OCI-LY1 (cell line): ENCODE measurements around the gene PLAGL2.

Source experiments
- H2AFZ ChIP-seq: fragments of 200-600 bp; sonication (generic), shearing (Covaris generic); 2 replicates; pipeline ENCODE4 v1.6.0; 2014; ENCODE audit warnings: antibody characterized with exemption, mild to moderate bottlenecking, low read length
- H3F3A ChIP-seq: fragments of 200-600 bp; sonication (generic), shearing (Covaris generic); 2 replicates; pipeline ENCODE4 v1.6.0; 2014; ENCODE audit warnings: mild to moderate bottlenecking, antibody characterized with exemption, low read length, moderate library complexity; ENCODE audit not compliant: insufficient read depth
- H3K27ac ChIP-seq: fragments of 200-600 bp; sonication (generic); 2 replicates; pipeline ENCODE4 v1.5.1; 2014; ENCODE audit warnings: low read length, mixed run types, mild to moderate bottlenecking, low read depth; ENCODE audit not compliant: poor library complexity, severe bottlenecking
- H3K27me3 ChIP-seq: fragments of 200-600 bp; sonication (generic); 2 replicates; pipeline ENCODE4 v1.6.0; 2014; ENCODE audit warnings: antibody characterized with exemption, mild to moderate bottlenecking, low read length, moderate library complexity; ENCODE audit not compliant: insufficient read depth
- H3K36me3 ChIP-seq: fragments of 200-600 bp; sonication (generic); 2 replicates; pipeline ENCODE4 v1.6.1; 2014; ENCODE audit warnings: mild to moderate bottlenecking, antibody characterized with exemption, low read length, moderate library complexity, mixed read lengths; ENCODE audit not compliant: insufficient read depth
- H3K4me1 ChIP-seq: fragments of 200-600 bp; sonication (generic); 2 replicates; pipeline ENCODE4 v1.5.1; 2014; ENCODE audit warnings: mild to moderate bottlenecking, low read length, moderate library complexity; ENCODE audit not compliant: insufficient read depth, severe bottlenecking
- H3K4me2 ChIP-seq: fragments of 200-600 bp; sonication (generic), shearing (Covaris generic); 2 replicates; pipeline ENCODE4 v1.6.1; 2014; ENCODE audit warnings: low read length
- H3K4me3 ChIP-seq: fragments of 200-600 bp; sonication (generic); 2 replicates; pipeline ENCODE4 v1.5.1; 2014; ENCODE audit warnings: low read length, low read depth, mild to moderate bottlenecking, mixed read lengths; ENCODE audit not compliant: poor library complexity, severe bottlenecking
- H3K79me2 ChIP-seq: fragments of 200-600 bp; shearing (Covaris generic); 2 replicates; pipeline ENCODE4 v1.6.1; 2016; ENCODE audit warnings: mixed run types, low read length, mixed read lengths; ENCODE audit not compliant: insufficient read depth
- H3K9ac ChIP-seq: fragments of 200-600 bp; sonication (generic), shearing (Covaris generic); 2 replicates; pipeline ENCODE4 v1.6.1; 2014; ENCODE audit warnings: mild to moderate bottlenecking, low read length, mixed read lengths
- H3K9me2 ChIP-seq: fragments of 200-600 bp; sonication (generic), shearing (Covaris generic); 2 replicates; pipeline ENCODE4 v1.6.1; 2014; ENCODE audit warnings: low read depth, mild to moderate bottlenecking, low read length, mixed read lengths
- H3K9me3 ChIP-seq: fragments of 200-600 bp; shearing (Covaris generic); 2 replicates; pipeline ENCODE4 v1.6.1; 2014; ENCODE audit warnings: low read length, mixed read lengths
- H4K20me1 ChIP-seq: fragments of 200-600 bp; sonication (generic), shearing (Covaris generic); 2 replicates; pipeline ENCODE4 v1.6.0; 2016; ENCODE audit warnings: mild to moderate bottlenecking, low read length; ENCODE audit not compliant: insufficient read depth
- EZH2 ChIP-seq: fragments of 200-600 bp; sonication (generic), shearing (Covaris generic); IDR thresholded peaks from 2 replicates; pipeline ENCODE4 v1.8.0; 2017; ENCODE audit warnings: borderline replicate concordance, mixed run types, mild to moderate bottlenecking, antibody characterized with exemption, low read length, moderate library complexity, mixed read lengths
- TF ChIP-seq, protein P1 (sequence below): fragments of 200-600 bp; sonication (generic), shearing (Covaris generic); IDR thresholded peaks from 2 replicates; pipeline ENCODE4 v1.5.1; 2017; ENCODE audit warnings: mild to moderate bottlenecking, antibody characterized with exemption, low read length, moderate library complexity, mixed read lengths

The PLAGL2 gene

GRCh38 chr20:32158351-32158750 is 49.2 kb downstream of the PLAGL2 start:
- H3K27me3 ChIP-seq, result no peaks in the 10 kb centered on the region
- no peaks in the 10 kb centered on the region for H4K20me1 ChIP-seq
- no peak overlapping the region for H3K27ac ChIP-seq
- H3K4me3 ChIP-seq, result no peak overlapping the region
- no peaks in the 10 kb centered on the region for H3K4me1 ChIP-seq
- no peak overlapping the region for H3K4me2 ChIP-seq
- no peak overlapping the region for H2AFZ ChIP-seq
- TF ChIP-seq, protein P1, sequence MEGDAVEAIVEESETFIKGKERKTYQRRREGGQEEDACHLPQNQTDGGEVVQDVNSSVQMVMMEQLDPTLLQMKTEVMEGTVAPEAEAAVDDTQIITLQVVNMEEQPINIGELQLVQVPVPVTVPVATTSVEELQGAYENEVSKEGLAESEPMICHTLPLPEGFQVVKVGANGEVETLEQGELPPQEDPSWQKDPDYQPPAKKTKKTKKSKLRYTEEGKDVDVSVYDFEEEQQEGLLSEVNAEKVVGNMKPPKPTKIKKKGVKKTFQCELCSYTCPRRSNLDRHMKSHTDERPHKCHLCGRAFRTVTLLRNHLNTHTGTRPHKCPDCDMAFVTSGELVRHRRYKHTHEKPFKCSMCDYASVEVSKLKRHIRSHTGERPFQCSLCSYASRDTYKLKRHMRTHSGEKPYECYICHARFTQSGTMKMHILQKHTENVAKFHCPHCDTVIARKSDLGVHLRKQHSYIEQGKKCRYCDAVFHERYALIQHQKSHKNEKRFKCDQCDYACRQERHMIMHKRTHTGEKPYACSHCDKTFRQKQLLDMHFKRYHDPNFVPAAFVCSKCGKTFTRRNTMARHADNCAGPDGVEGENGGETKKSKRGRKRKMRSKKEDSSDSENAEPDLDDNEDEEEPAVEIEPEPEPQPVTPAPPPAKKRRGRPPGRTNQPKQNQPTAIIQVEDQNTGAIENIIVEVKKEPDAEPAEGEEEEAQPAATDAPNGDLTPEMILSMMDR, result no peak
- TF ChIP-seq EZH2, result no peak
- no peaks in the 10 kb centered on the region for H3F3A ChIP-seq
- no peak overlapping the region for H3K9ac ChIP-seq
- no peaks in the 10 kb centered on the region for H3K9me2 ChIP-seq
- H3K36me3 ChIP-seq, result peaks cover 67% of the 10 kb centered on the region
- no peaks in the 10 kb centered on the region for H3K9me3 ChIP-seq
- no peaks in the 10 kb centered on the region for H3K79me2 ChIP-seq

GRCh38 chr20:32157611-32158010 is 49.9 kb downstream of the PLAGL2 start:
- no peak overlapping the region for H3K27ac ChIP-seq
- TF ChIP-seq, protein P1, result no peak
- TF ChIP-seq EZH2, result no peak
- H3F3A ChIP-seq, result no peaks in the 10 kb centered on the region
- H3K4me1 ChIP-seq, result no peaks in the 10 kb centered on the region
- H3K27me3 ChIP-seq, result no peaks in the 10 kb centered on the region
- H3K9me3 ChIP-seq, result no peaks in the 10 kb centered on the region
- H2AFZ ChIP-seq, result no peak overlapping the region
- H3K9me2 ChIP-seq, result no peaks in the 10 kb centered on the region
- no peak overlapping the region for H3K9ac ChIP-seq
- H3K4me2 ChIP-seq, result no peak overlapping the region
- no peak overlapping the region for H3K4me3 ChIP-seq
- H3K79me2 ChIP-seq, result no peaks in the 10 kb centered on the region
- no peaks in the 10 kb centered on the region for H4K20me1 ChIP-seq
- peaks cover 73% of the 10 kb centered on the region for H3K36me3 ChIP-seq

GRCh38 chr20:32155017-32155981 is 52.2 kb downstream of the PLAGL2 start:
- Histone ChIP-seq H2AFZ (no peak overlapping the region), H3K4me3 (no peak overlapping the region), H3K4me2 (no peak overlapping the region), H3K27ac (no peak overlapping the region), H3K9me3 (no peaks in the 10 kb centered on the region), H3K27me3 (no peaks in the 10 kb centered on the region), H3F3A (no peaks in the 10 kb centered on the region), H4K20me1 (no peaks in the 10 kb centered on the region), H3K36me3 (peaks cover 70% of the 10 kb centered on the region), H3K4me1 (no peaks in the 10 kb centered on the region), H3K9me2 (no peaks in the 10 kb centered on the region), H3K79me2 (no peaks in the 10 kb centered on the region), H3K9ac (no peak overlapping the region)
- TF ChIP-seq, protein P1, result peak; percentile 61
- TF ChIP-seq EZH2, result no peak
